ENCODE results near the gene ACTC1.
"Not testable (repeated sequence)": the region's sequence is repeated elsewhere in the genome, so short reads cannot be mapped to it uniquely, and the experiment has no call there.

ACTC1 gene
- 0 reads per million in 9 experiments for total RNA-seq

GRCh38 chr15:34795267-34796081 is at the start of gene ACTC1:
ACTC1 (minus strand) TSS chr15:34795549; CDS start chr15:34794808, 741 bp downstream.
- H3K4me1 Mint-ChIP-seq (ENCODE audit: low read depth in 2 of 2): peaks cover 0 to 3% of the 10 kb centered on the region in 2 donors
- ATAC-seq (replicated peaks) (no peak), DNase-seq (no peak)
- H3K27ac Mint-ChIP-seq: no peak within 1 kb of the TSS
- no peaks in the 10 kb centered on the region for H3K9me3 Mint-ChIP-seq
- no peak within 1 kb of the TSS for H3K4me3 Mint-ChIP-seq
- no peaks in the 10 kb centered on the region for H3K36me3 Mint-ChIP-seq (ENCODE audit: insufficient read depth)
- peaks cover 66 to 91% of the 10 kb centered on the region in 2 donors for H3K27me3 Mint-ChIP-seq

- H3K36me3 Mint-ChIP-seq (ENCODE audit: insufficient read depth): no peaks in the 10 kb centered on the region
- no peak for ATAC-seq (replicated peaks)
- H3K27ac Mint-ChIP-seq: no peak overlapping the region
- H3K27me3 Mint-ChIP-seq: peaks cover 0 to 5% of the 10 kb centered on the region in 2 donors
- DNase-seq: no peak
- H3K4me1 Mint-ChIP-seq (ENCODE audit: low read depth in 2 of 2): no peaks in the 10 kb centered on the region
- no peaks in the 10 kb centered on the region for H3K9me3 Mint-ChIP-seq
- no peak overlapping the region for H3K4me3 Mint-ChIP-seq
Measured at GRCh38 chr15:34841262-34841725, 45.9 kb upstream of the ACTC1 start.

- Mint-ChIP-seq H3K9me3 (no peaks in the 10 kb centered on the region), H3K36me3 (ENCODE audit: insufficient read depth) (no peaks in the 10 kb centered on the region), H3K4me3 (no peak overlapping the region), H3K27me3 (peaks cover 16 to 20% of the 10 kb centered on the region in 2 donors), H3K4me1 (ENCODE audit: low read depth in 2 of 2) (no peaks in the 10 kb centered on the region), H3K27ac (no peak overlapping the region)
- ATAC-seq (replicated peaks) (no peak), DNase-seq (no peak)
Measured at GRCh38 chr15:34838282-34838681, 42.9 kb upstream of the ACTC1 start.

GRCh38 chr15:34837246-34838016 is 42.1 kb upstream of the ACTC1 start:
- peaks cover 20% of the 10 kb centered on the region in 2 donors for H3K27me3 Mint-ChIP-seq
- no peak overlapping the region for H3K27ac Mint-ChIP-seq
- DNase-seq: no peak
- no peaks in the 10 kb centered on the region for H3K4me1 Mint-ChIP-seq (ENCODE audit: low read depth in 2 of 2)
- no peaks in the 10 kb centered on the region for H3K36me3 Mint-ChIP-seq (ENCODE audit: insufficient read depth)
- no peak for ATAC-seq (replicated peaks)
- H3K4me3 Mint-ChIP-seq: no peak overlapping the region
- no peaks in the 10 kb centered on the region for H3K9me3 Mint-ChIP-seq

GRCh38 chr15:34828145-34828911 is 33.0 kb upstream of the ACTC1 start:
- Mint-ChIP-seq H3K27me3 (peaks cover 27 to 37% of the 10 kb centered on the region in 2 donors), H3K27ac (no peak overlapping the region), H3K36me3 (ENCODE audit: insufficient read depth) (no peaks in the 10 kb centered on the region), H3K4me1 (ENCODE audit: low read depth in 2 of 2) (no peaks in the 10 kb centered on the region), H3K4me3 (no peak overlapping the region), H3K9me3 (no peaks in the 10 kb centered on the region)
- ATAC-seq (replicated peaks): no peak
- DNase-seq: no peak

- DNase-seq (no peak), ATAC-seq (replicated peaks) (no peak)
- H3K27ac Mint-ChIP-seq: no peak overlapping the region
- peaks cover 49 to 73% of the 10 kb centered on the region in 2 donors for H3K27me3 Mint-ChIP-seq
- no peaks in the 10 kb centered on the region for H3K4me1 Mint-ChIP-seq (ENCODE audit: low read depth in 2 of 2)
- H3K36me3 Mint-ChIP-seq (ENCODE audit: insufficient read depth): no peaks in the 10 kb centered on the region
- no peak overlapping the region for H3K4me3 Mint-ChIP-seq
- no peaks in the 10 kb centered on the region for H3K9me3 Mint-ChIP-seq
Measured at GRCh38 chr15:34821831-34822230, 26.5 kb upstream of the ACTC1 start.

DNA sequence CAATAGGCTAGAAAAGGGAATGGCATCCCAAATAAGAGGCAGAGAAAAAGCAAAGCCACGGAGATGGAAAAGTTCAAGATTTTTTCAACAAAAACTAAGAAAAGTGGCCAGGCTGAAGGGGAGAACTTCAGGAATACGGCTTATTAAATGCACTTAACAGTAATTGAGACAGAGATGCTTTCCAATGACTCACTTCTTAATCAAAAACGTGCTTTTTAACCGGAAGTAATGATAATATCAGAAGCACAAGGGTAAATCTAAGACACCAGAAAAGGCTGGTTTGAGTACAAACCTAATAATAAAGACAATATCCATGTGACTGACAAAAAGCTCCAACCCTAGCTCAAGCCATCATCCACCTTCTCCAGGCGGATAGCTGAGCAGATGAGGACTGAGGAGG is 24.8 kb upstream of the ACTC1 start:
- Mint-ChIP-seq H3K27ac (no peak overlapping the region), H3K4me1 (ENCODE audit: low read depth in 2 of 2) (no peaks in the 10 kb centered on the region), H3K36me3 (ENCODE audit: insufficient read depth) (no peaks in the 10 kb centered on the region), H3K9me3 (no peaks in the 10 kb centered on the region), H3K4me3 (no peak overlapping the region), H3K27me3 (peaks cover 48 to 64% of the 10 kb centered on the region in 2 donors)
- no peak for DNase-seq
- no peak for ATAC-seq (replicated peaks)

- H3K4me1 Mint-ChIP-seq (ENCODE audit: low read depth in 2 of 2): no peaks in the 10 kb centered on the region
- no peaks in the 10 kb centered on the region for H3K9me3 Mint-ChIP-seq
- no peak overlapping the region for H3K4me3 Mint-ChIP-seq
- H3K36me3 Mint-ChIP-seq (ENCODE audit: insufficient read depth): no peaks in the 10 kb centered on the region
- ATAC-seq (replicated peaks) (no peak), DNase-seq (no peak)
- H3K27ac Mint-ChIP-seq: no peak overlapping the region
- peaks cover 46 to 63% of the 10 kb centered on the region in 2 donors for H3K27me3 Mint-ChIP-seq
Measured at GRCh38 chr15:34818526-34818925, 23.2 kb upstream of the ACTC1 start.

DNA sequence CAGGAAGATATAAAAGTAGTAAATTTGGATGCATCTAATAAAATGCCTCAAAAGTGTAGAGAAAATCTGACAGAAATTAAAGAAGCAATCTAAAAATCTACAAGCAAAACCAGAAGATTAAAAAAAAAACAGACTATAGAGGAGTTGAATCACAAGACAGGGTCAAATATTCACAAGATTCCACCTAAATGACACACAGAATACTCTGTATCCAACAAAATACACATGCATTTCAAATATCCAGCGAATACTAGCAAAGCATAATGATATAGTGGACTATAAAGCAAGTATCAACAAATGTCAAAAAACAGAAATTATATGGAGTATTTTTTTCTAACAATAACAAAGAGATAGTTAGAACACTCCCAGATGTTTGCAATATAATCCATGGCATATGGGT is 20.5 kb upstream of the ACTC1 start:
- Mint-ChIP-seq H3K27me3 (peaks cover 32 to 52% of the 10 kb centered on the region in 2 donors), H3K4me3 (no peak overlapping the region), H3K9me3 (no peaks in the 10 kb centered on the region), H3K4me1 (ENCODE audit: low read depth in 2 of 2) (peaks cover 0 to 2% of the 10 kb centered on the region in 2 donors), H3K27ac (no peak overlapping the region), H3K36me3 (ENCODE audit: insufficient read depth) (no peaks in the 10 kb centered on the region)
- no peak for ATAC-seq (replicated peaks)
- DNase-seq: no peak

DNA sequence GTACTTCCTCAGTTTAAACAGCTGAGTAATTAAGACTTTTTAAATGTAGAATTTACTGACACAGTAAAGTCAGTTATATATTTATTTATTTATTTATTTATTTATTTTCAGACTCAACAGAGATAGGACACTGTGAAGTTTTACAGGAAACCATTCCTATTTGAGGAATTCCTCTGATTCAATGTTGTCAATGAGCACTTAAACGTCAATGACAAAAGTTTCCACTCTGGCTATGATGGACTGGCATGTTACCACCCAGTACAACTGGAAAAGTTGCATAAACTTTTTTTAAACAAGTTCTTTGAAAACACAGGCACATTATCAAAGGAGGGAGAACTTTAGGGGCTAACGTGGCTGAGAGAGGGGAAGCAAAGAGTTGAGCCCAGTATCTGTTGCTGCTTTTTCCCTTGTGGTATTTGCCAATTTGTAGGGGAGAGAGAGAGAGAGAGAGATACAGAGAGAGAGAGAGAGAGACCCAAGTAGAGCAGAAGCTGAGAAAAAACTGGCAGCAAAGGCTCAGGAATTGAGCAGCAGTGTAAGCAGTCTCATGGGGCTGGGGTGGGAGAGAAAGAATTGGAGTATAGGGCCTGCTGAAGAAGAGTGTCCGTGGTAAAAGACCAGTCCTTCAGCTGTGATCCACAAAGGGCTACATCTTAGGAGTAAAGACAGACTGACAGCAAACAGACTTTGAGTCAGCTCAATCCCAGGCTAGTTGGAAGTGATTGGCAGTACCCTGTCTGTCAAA is 18.3 kb upstream of the ACTC1 start:
- Mint-ChIP-seq H3K36me3 (ENCODE audit: insufficient read depth) (no peaks in the 10 kb centered on the region), H3K4me3 (no peak overlapping the region), H3K9me3 (no peaks in the 10 kb centered on the region), H3K27ac (no peak overlapping the region), H3K27me3 (peaks cover 36 to 46% of the 10 kb centered on the region in 2 donors), H3K4me1 (ENCODE audit: low read depth in 2 of 2) (peaks cover 0 to 2% of the 10 kb centered on the region in 2 donors)
- no peak for DNase-seq
- ATAC-seq (replicated peaks): no peak

- H3K9me3 Mint-ChIP-seq; H3K4me1 Mint-ChIP-seq (ENCODE audit: low read depth in 2 of 2); H3K36me3 Mint-ChIP-seq (ENCODE audit: insufficient read depth); ATAC-seq (replicated peaks); H3K4me3 Mint-ChIP-seq; H3K27ac Mint-ChIP-seq; DNase-seq: not testable (repeated sequence)
- H3K27me3 Mint-ChIP-seq: peaks cover 42 to 46% of the 10 kb centered on the region in 2 donors
Measured at GRCh38 chr15:34812868-34813365, 17.6 kb upstream of the ACTC1 start.

DNA sequence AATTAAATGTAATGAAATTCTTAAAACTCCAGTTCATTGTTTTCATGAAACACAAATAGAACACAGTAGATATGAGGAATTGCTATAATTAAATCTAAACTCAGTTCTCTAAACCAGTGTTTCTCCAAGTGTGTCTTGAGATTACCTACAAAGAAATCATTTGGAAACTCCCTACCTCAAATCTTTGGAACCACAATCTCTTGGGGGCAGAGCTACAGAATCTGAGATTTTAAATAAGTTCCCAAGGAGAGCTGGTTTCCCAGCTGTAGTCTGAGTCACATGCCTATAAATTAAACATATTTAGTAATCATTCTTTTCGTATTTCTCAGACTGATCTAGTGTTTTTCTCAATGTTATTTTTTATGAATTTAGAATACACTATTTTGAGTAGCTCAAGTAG is 17.0 kb upstream of the ACTC1 start:
- Mint-ChIP-seq H3K4me3 (no peak overlapping the region), H3K27ac (no peak overlapping the region), H3K27me3 (peaks cover 42 to 47% of the 10 kb centered on the region in 2 donors), H3K36me3 (ENCODE audit: insufficient read depth) (no peaks in the 10 kb centered on the region), H3K9me3 (peaks cover 0 to 2% of the 10 kb centered on the region in 2 donors), H3K4me1 (ENCODE audit: low read depth in 2 of 2) (peaks cover 0 to 2% of the 10 kb centered on the region in 2 donors)
- DNase-seq (no peak), ATAC-seq (replicated peaks) (no peak)

Measured in effector memory CD8-positive, alpha-beta T cell (primary cell).